NCI-H1930 (cell line): Measurements from ENCODE around the gene RNU6-7.

Experiments used
- DNase-seq, 2 experiments: peaks; one replicate each; lab custom pipeline; 2025; lab: John Stamatoyannopoulos, UW

RNU6-7 gene

DNA sequence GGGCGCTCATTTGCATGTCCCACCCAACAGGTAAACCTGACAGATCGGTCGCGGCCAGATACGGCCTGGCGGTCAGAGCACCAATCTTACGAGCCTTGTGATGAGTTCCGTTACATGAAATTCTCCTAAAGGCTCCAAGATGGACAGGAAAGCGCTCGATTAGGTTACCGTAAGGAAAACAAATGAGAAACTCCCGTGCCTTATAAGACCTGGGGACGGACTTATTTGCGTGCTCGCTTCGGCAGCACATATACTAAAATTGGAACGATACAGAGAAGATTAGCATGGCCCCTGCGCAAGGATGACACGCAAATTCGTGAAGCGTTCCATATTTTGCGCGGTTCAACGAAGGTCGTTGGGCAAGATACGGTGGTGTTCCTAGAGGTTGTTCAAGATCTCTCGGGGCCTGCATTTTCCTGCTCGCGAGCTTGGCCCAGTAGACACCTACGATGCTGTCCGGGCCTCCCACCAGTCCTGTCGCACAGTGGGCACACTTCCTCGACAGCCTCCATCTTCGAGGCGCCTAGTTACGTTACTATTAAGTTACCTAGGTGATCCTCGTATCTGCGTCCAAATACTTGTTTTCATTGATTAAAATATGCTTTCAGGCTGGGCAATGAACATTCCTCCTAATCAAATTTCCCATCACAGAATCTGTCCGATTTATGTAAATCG, at the start of gene RNU6-7:
Gene RNU6-7, plus strand, starts transcription at position 230 of the 675 bp plus-strand sequence.
- peak; percentile 46 to 69 for DNase-seq

DNA sequence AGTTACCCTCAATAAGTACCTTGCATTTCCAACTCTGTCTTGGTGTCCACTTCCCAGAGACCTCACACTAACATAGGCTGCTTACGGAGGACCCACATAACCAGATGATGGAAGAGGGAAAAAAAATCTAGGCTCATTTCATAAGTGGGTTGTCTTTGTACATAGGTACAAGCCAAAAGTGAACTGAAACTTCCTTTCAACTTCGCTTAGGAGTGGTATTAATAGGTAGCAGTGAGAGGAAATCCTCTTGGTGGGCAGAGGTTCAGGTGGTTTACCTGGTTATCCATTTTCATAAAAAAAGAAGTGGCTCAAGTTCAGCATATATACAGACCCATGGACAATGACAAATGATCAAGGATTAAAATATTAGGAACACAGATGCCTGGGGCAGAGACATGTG, 35.8 kb upstream of the RNU6-7 start:
- no peak for DNase-seq

DNA sequence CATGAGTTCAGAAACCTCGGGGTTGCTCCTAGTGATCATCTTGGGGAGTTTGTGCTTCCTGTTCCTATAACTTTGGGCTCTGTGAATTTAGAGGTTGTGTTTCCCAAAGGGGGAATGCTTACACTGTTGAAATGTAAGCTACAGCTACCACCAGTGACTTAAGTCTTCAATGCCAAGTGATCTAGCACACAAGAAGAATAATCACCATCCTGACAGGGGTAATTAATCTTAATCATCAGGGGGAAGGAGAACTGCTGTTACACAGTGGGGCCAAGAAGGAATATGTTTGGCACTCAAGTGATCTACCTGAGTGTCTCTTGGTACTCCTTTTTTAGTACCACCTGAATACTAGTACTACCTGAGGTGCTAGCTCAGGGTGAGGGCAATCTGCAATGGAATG, 34.9 kb upstream of the RNU6-7 start:
- no peak for DNase-seq

DNA sequence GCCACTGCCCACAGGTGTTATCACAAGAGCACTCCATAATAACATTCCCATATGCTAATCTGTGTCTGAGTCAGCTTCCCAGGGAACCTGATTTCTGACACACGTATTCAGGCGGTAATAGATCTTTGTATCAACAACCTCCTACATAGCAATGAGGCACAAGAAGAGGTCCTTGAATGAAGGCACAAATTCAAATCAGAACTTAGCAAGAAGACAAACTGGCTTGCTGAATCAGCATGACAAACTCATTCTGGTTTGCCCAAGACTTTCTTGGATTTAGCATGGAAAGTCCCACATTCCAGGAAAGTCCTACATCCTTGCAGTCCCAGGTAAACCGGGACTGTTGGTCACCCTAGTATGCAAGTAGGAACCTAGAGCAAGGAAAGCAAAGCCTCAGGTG, 33.9 kb upstream of the RNU6-7 start:
- DNase-seq = no peak

DNA sequence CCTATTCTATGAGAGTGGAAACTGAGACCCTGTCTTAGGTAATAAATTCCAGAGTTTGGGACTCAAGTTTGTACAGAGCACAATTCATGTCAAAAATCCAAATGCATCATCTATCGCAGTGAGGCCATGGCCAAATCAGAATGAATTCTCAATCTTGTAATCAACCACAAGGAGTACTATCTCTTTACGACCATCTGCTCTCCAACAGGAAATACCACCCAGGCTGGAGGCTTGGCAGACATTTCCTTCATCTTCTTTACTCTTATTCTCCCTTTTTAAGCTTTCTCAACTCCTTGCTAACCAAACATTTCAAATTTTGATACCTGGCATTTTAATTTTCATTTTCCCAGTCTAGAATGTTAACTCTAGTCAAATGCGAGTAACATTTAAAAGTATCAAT, 32.7 kb upstream of the RNU6-7 start:
- no peak for DNase-seq

DNA sequence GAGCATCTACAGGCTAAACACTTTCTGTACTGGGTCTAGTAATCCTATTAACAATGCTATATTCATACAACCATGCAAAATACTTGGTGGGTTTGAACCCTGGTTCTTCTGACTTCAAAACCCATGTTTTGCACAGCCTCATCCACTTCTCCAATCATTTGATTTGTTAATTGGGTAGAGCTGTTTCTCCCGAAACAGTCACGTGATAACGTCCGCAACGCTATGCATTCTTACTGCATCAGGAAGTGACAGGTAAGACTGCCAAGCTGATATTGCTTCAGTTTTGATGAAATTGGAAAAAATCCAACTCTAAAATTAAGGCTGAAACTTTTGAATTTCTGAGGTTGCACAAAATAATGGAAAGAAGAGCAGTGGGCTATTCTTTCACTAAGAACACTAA, 30.4 kb upstream of the RNU6-7 start:
- no peak for DNase-seq

DNA sequence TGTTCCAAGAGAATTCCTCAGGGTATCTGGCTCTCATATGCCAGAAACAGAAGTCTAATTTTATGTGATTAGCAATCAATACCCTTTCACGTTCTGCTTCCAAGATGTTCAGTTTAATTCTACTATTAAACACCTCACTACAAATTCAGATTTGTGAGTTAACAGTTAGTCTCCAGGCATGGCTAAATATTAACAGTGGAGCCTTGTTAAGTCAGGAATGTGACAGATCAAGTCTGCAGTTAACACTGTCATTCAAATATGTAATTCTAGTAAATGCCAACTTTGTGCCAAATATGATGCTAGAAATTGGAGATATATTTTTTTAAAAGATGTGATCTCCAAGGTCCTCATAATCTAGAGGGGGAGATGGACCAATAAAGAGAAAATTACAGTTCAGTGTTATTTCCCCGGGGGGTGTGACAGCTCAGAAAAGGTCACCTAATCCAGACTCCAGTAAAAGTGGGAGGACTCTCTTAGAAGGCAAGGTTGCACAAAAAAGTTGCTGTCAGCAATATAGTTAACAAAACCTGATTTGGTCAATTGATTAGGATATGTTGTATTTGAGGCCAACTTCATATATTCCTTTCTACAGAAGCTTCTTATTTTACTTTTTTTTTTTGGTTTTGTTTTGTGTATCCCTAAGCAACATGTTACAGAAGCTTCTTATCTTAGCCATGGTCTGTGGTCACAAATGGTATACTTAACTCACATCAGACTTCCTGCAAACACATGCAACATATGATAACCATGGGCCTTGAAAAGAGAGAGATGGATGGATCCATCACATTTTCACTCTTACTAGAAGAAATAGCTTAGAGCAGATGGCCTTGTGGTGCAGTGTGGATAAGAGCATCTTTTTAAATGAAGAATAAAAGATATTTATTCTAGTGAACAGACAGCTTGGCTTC, 18.4 kb upstream of the RNU6-7 start:
- no peak for DNase-seq

DNA sequence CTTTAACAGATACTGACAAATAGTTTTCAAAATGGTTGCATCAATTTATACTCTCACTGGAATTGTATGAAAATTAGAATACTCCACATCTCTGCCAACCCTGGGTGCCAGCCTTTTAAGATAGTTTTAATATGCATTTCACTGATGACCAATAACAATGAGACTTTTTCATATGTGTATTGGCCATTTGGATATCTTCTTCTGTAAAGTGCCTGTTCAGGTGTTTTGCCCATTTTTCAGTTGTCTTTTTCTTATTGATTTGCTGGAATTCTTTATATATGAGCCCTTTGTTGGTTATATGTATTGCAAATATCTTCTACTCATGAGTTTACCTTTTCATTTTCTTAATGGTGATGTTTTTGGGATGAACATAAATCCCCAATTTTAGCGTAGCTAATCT, 16.7 kb upstream of the RNU6-7 start:
- DNase-seq = no peak

DNA sequence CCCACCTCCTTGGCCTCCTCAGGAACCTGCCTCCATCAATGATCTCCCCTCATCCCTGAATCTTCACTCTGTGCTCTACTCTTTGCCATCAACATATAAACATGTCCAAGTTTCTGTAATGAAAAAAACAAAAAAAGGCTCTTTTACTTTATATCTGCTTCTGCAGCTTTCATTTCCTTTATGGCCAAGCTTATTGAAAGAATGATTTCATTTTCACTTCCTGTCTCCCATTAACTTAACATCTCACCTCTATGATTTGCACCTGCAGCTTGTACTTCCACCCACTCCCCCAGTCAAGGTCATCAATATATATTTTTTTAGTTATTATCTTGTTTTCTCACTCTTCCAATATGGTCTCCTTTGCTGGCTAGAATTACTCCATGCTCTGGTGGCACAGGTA, 15.6 kb upstream of the RNU6-7 start:
- DNase-seq = no peak

DNA sequence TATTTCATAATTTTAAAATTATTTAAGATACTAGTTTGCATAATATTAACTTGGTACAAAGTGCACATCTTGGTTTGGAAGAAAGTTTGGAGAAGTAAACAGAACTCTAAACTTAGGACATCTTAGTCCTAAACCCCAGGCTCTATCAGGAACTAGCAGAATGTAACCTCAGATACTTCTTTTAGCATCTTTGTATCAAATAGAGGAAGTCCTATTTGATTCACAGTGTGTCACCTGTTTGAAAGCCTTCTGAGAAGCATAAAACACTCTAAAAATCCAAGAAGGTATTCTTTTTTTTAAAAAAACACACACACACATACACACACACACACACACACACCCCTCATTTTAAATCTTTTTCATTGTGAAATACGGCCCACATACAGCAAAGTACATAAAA, 12.0 kb upstream of the RNU6-7 start:
- no peak for DNase-seq

DNA sequence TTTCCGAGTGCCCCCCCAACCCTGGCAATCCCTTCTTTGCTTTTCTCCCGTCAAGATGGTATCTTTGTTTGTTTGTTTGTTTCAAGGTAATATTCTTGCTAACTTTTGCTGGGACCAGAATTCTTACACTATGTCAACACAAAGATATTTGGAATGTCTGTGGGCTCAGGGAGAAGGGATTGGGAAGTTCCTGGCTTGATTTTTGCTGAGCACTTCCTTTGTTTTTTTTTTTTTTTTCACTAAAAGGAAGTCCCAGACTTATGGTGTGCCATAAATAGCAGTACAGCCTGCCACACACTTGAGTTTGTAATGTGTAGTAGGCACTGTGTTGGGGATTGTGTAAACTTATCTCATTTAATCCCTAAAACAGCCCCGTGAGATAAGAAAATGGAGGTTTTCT, 11.2 kb upstream of the RNU6-7 start:
- DNase-seq = no peak

DNA sequence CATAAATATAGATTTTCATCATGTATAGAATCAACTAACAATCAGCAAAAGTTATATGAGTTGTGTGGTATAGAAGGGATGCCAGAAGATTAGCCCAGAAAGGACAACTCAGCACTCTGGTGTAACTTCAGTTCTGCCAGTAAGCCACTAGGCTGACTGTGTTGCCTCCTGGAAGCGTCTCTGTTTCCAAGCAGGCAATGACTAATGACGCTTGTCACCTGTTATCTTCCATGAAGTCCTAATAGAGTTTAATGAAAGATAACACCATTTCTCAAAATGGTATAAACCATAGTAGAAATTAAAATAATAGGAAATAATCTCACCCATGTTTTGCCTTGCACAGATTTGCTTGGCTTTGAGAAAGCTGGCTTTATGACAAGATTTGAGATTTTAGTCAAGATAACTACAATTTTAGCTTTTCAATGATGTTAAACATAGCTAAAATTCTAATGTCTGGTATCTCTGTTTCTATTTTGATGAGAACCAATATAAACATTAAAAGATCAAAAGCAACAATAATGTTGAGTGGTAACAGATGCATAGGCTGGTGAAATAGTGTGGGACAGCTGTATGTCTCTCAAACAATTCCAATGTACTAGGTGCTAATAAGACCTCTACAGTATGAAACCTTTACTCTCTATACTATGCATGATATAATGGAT, 9.0 kb upstream of the RNU6-7 start:
- DNase-seq = no peak

DNA sequence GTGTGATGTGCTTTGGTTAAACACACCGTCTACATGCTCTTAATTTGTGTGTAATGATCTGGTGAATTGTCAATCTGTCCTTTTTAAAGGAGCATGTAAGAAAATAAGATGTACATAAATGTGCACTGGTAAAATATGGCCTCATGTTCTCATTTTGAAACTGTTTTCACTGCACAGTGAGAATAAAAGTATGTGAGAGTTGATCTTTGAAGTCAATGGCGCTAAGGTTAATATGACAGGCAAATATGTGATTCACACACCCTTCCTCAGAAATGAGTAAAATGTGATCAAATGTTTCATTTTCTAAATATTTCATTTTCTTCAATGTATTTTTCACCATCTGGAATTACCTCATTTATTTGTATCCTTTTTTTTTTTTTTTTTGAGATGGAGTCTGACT, 8.3 kb upstream of the RNU6-7 start:
- no peak for DNase-seq

DNA sequence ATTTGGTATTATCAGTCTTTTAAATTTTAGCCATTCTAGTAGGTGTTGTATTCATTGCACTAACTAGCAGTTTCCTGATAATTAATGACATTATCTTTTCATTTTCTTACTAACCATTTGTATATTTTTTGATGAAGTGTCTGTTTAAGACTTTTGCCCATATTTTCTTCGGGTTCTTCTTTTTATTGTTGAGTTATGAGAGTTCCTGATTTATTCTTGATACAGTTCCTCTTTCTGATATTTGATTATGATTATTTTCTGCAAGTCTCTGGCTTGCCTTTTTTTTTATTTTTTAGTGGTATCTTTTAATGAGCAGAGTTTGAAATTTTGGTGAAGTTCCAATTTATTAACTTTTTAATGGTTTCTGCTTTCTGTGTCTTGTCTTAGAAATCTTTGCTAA, 6.2 kb upstream of the RNU6-7 start:
- DNase-seq = no peak

DNA sequence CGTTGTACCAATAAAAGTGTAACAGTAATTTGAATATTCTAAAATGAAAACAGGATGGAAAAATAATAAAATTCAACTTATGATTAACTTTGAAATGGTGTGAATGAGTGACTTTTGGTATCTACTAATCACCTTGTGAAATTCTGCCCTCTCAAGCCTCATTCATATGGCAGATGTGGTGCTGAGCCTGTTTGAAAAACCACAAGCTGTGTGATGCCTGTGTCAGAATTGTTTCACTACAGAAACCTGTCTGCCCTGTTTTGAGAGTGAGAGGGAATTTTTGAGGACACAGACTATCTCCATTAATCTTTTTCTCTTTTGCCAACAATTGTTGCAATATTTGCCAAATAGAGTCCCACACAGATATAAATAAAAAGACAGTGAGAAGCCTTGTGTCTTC, 3.9 kb upstream of the RNU6-7 start:
- no peak for DNase-seq

DNA sequence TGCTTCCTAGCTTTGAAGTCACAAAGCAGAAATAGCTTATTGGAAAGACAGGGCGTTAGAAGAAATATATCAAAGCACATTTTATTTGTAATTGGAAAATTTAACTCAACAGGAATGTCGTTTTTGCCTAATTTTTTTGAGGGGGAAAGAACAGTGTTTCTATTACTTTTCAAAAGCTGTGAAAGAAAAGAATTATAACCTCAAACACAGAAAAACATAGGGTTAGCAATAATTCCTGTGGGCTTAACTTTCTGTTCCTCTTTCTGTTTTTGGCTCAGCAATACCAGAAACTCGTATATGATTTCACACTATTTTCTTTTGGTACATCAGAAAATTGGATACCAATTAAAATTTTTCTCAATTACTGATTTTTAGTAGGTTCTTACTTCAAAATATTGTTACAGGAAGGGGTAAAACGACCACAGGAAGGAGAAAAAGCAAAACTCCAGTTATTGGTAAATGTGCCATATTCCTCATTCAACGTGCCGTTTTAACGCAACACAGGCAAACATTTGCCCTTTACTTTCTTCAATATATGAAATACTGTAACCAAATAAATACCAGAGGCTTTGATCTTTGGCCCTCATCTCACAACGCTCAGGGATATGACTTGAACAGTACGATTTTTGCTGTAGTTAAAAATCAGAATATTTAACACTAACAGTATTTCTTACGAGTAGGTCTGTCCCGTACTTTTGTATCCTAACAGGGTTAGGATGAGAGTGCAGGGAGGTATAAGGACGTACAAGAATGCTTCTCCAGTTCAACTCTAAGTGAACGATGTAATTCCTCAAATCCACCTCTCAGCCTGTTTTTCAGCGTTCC, 1.3 kb upstream of the RNU6-7 start:
- no peak for DNase-seq

DNA sequence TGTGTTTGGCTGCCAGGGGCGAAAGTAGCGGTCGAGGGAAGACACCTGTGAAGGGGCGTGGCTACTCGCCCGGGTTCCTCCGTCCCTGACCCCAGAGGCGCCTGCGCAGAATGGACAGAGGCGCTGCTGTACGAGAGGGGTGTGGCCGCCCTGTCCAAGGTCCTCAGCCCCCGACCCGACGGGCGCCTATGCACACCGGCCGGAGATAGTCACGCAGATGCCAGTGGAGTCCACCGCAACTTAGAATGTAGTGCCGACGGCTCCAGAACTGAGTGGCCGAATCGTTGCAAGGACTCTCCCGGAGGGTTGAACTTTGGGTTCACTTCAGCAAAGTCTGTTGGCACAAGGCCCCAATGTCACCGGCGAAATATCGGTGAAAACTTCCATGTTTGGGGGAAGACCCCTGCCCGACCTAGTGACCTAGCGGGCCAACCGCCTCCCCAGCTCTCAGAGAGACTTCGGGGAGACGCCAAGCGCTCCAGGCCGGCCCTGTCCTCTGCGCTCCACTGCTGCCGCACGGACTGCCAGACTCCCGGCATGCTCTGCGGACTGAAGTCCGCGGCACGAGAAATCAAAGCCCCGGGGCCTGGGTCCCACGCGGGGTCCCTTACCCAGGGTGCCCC, 541 bp upstream of the RNU6-7 start:
- peak; percentile 85 to 88 for DNase-seq

DNA sequence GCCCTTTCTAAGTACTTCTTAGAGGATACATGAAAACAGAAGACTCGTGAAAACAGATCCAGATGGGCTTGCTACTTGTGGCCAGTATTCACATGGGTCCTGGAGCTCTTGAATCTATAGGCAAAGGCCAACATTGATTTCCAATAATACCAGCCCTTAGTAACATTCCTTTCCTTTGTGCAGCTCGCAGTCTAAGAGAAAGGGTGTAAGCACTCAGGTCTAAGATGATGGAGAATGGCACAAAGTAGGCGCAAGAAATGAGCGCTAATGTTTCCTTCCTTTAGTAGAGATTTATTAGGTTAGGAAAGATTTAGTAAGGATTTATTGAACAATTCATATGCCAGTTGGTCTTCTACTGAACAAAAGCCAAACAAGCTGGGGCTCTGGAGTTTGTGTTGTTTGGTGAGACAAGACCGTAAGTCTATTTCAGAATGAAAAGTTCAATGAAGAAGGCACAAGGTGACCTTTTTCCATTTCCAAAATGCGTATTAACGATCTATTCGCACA, 699 bp downstream of the RNU6-7 start:
- peak in 1 of 2 experiments; percentile 24 for DNase-seq

DNA sequence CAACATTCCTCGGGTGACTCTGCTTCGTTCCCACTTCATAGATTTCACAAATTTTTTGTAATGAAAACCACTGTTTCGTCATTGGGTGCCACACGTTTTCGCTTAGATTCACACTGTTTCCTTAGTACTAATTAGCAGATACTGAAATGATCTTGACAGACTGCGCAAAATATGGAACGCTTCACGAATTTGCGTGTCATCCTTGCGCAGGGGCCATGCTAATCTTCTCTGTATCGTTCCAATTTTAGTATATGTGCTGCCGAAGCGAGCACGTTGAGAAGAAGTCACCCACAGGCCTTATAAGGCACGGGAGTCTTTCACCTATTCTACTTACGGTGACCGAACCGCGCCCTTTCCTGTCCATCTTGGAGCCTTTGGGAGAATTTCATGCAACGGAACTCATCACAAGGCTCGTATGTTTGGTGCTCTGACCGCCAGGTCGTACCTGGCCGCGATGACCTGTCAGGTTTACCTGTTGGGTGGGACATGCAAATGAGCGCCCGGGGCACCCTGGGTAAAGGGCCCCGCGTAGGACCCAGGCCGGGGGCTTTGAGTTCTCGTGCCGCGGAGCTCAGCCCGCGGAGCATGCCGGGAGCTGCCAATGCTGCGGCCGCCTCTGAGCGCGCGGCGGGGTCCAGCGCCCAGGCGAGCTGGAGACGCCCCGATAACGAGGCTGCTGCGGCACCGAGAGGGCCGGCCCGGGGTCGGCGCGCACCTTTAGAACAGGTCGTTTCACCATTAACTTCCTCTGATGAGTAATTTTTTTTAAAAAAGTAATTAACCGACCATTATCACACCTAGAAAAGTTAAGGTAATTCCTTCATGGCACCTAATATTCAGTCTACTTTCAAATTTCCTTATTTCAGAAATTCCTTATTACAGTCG, 1.4 kb downstream of the RNU6-7 start, which contains the start of gene RNU6-8:
Gene RNU6-8, minus strand, starts transcription at position 272 of the 885 bp plus-strand sequence.
- peak; percentile 83 to 91 for DNase-seq

DNA sequence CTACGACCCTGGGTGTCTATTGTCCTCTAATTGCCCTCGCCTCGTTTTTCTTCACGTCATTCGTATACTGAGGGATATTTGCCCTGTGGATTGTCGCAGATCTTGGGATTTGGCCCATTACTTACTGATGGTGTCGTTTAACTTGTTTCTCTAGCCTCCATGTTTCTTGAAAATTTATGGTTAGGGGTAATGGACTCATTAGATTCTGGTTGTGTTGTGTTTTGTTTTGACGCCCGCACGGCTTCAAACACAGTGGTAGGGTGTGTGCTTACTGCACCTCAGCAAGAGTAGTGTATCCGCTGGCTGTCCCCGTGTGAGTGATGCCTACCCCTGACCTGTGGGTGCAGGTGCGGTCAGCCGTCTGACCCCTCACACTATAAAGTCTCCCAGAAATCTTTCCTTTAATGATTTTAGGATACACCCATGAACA, 2.1 kb downstream of the RNU6-7 start:
- peak in 1 of 2 experiments; percentile 33 for DNase-seq
